Astrocyte of the spinal cord (primary cell): ENCODE measurements around the gene PPP1R1C.

Source experiments
- DNase-seq: peaks from one replicate; pipeline ENCODE4 v3.0.0; 2011; ENCODE audit warnings: low read depth, low spot score
- H3K4me3 ChIP-seq: 2 replicates; pipeline ENCODE4 v1.5.1; 2011; ENCODE audit warnings: low read depth, mild to moderate bottlenecking, low read length, moderate library complexity
- in situ Hi-C: cut with HindIII; loops from 2 replicates; pipeline ENCODE4 v1.10.0; 2017; ENCODE audit warnings: low sequenced_read_pairs
- TF ChIP-seq, protein P1 (sequence below): IDR thresholded peaks from 2 replicates; pipeline ENCODE4 v1.5.1; 2012; ENCODE audit warnings: low read depth, mild to moderate bottlenecking, low read length, inconsistent platforms

The PPP1R1C gene

GRCh38 chr2:182166406-182166805 lies 180.8 kb downstream of the PPP1R1C start:
- TF ChIP-seq, protein P1, sequence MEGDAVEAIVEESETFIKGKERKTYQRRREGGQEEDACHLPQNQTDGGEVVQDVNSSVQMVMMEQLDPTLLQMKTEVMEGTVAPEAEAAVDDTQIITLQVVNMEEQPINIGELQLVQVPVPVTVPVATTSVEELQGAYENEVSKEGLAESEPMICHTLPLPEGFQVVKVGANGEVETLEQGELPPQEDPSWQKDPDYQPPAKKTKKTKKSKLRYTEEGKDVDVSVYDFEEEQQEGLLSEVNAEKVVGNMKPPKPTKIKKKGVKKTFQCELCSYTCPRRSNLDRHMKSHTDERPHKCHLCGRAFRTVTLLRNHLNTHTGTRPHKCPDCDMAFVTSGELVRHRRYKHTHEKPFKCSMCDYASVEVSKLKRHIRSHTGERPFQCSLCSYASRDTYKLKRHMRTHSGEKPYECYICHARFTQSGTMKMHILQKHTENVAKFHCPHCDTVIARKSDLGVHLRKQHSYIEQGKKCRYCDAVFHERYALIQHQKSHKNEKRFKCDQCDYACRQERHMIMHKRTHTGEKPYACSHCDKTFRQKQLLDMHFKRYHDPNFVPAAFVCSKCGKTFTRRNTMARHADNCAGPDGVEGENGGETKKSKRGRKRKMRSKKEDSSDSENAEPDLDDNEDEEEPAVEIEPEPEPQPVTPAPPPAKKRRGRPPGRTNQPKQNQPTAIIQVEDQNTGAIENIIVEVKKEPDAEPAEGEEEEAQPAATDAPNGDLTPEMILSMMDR, result no peak
- no peak for DNase-seq
- in situ Hi-C loops, result no loop called here
- H3K4me3 ChIP-seq, result no peak overlapping the region

GRCh38 chr2:182166841-182167240 lies 181.2 kb downstream of the PPP1R1C start:
- in situ Hi-C loops, result no loop called here
- DNase-seq, result no peak
- no peak overlapping the region for H3K4me3 ChIP-seq
- TF ChIP-seq, protein P1, result no peak
